MM.1S (cell line): ENCODE measurements around the gene PPP1R1A.

Experiments used
- DNase-seq: peaks from one replicate; pipeline ENCODE4 v3.0.0-alpha.2; 2015
- H2AFZ ChIP-seq: fragments of 300-600 bp; sonication (generic); 2 replicates; pipeline ENCODE4 v1.6.0; 2016; ENCODE audit warnings: antibody characterized with exemption, low read length
- H3F3A ChIP-seq: fragments of 300-600 bp; sonication (generic); 2 replicates; pipeline ENCODE4 v1.6.1; 2016; ENCODE audit warnings: mild to moderate bottlenecking, antibody characterized with exemption, low read length, moderate library complexity, mixed read lengths; ENCODE audit not compliant: insufficient read depth
- H3K27ac ChIP-seq: fragments of 300-600 bp; sonication (generic); 2 replicates; pipeline ENCODE4 v1.5.1; 2016; ENCODE audit warnings: mild to moderate bottlenecking, low read length
- H3K27me3 ChIP-seq: fragments of 300-600 bp; sonication (generic); replicated peaks from 2 replicates; pipeline ENCODE4 v1.6.0; 2016; ENCODE audit warnings: low read length; ENCODE audit not compliant: insufficient read depth
- H3K36me3 ChIP-seq: fragments of 300-600 bp; sonication (generic); replicated peaks from 2 replicates; pipeline ENCODE4 v1.6.1; 2016; ENCODE audit warnings: mild to moderate bottlenecking, low read length, mixed read lengths; ENCODE audit not compliant: insufficient read depth
- H3K4me1 ChIP-seq: fragments of 300-600 bp; sonication (generic); 2 replicates; pipeline ENCODE4 v1.6.1; 2016; ENCODE audit warnings: low read length, mixed read lengths
- H3K4me2 ChIP-seq: fragments of 300-600 bp; sonication (generic); 2 replicates; pipeline ENCODE4 v1.6.0; 2016; ENCODE audit warnings: low read depth, low read length
- H3K4me3 ChIP-seq: fragments of 300-600 bp; sonication (generic); 2 replicates; pipeline ENCODE4 v1.5.1; 2016; ENCODE audit warnings: low read length, mixed read lengths
- H3K79me2 ChIP-seq: fragments of 300-600 bp; sonication (generic); 2 replicates; pipeline ENCODE4 v1.6.1; 2016; ENCODE audit warnings: mixed run types, low read length, mixed read lengths
- H3K9ac ChIP-seq: fragments of 300-600 bp; sonication (generic); 2 replicates; pipeline ENCODE4 v1.6.1; 2016; ENCODE audit warnings: low read length, mixed read lengths
- H3K9me2 ChIP-seq: fragments of 300-600 bp; sonication (generic); replicated peaks from 2 replicates; pipeline ENCODE4 v1.6.1; 2016; ENCODE audit warnings: mild to moderate bottlenecking, low read length, mixed read lengths; ENCODE audit not compliant: insufficient read depth
- H3K9me3 ChIP-seq: fragments of 300-600 bp; sonication (generic); replicated peaks from 2 replicates; pipeline ENCODE4 v1.6.1; 2016; ENCODE audit warnings: mild to moderate bottlenecking, low read length, mixed read lengths; ENCODE audit not compliant: insufficient read depth
- H4K20me1 ChIP-seq: fragments of 300-600 bp; sonication (generic); 2 replicates; pipeline ENCODE4 v1.6.1; 2016; ENCODE audit warnings: mild to moderate bottlenecking, low read length, moderate library complexity, mixed read lengths; ENCODE audit not compliant: insufficient read depth
- CTCF ChIP-seq: fragments of 300-600 bp; sonication (generic); IDR thresholded peaks from 2 replicates; pipeline ENCODE4 v1.5.1; 2016; ENCODE audit warnings: antibody characterized with exemption, low read length, mixed read lengths
- EZH2 ChIP-seq: fragments of 300-600 bp; sonication (generic); optimal IDR thresholded peaks from 2 replicates; pipeline ENCODE3; 2017; ENCODE audit warnings: low read depth, mild to moderate bottlenecking, antibody characterized with exemption, low read length, mixed read lengths
- EZH2phosphoT487 ChIP-seq: fragments of 300-600 bp; sonication (generic); IDR thresholded peaks from 2 replicates; pipeline ENCODE4 v1.6.1; 2018; ENCODE audit warnings: antibody characterized with exemption, low read length

PPP1R1A gene

GRCh38 chr12:54627304-54627703 lies 38.8 kb upstream of the PPP1R1A start:
- no peaks in the 10 kb centered on the region for H3K4me1 ChIP-seq
- no peak overlapping the region for H3K4me3 ChIP-seq
- H3K27me3 ChIP-seq: no peaks in the 10 kb centered on the region
- no peak overlapping the region for H3K27ac ChIP-seq
- H3K4me2 ChIP-seq: no peak overlapping the region
- no peaks in the 10 kb centered on the region for H3K36me3 ChIP-seq
- TF ChIP-seq EZH2 (no peak), CTCF (no peak), EZH2phosphoT487 (no peak)
- no peak for DNase-seq
- H3F3A ChIP-seq: no peaks in the 10 kb centered on the region
- H3K9me3 ChIP-seq: no peaks in the 10 kb centered on the region
- H4K20me1 ChIP-seq: no peaks in the 10 kb centered on the region
- H2AFZ ChIP-seq: no peak overlapping the region
- H3K9me2 ChIP-seq: no peaks in the 10 kb centered on the region
- H3K79me2 ChIP-seq: no peaks in the 10 kb centered on the region
- no peak overlapping the region for H3K9ac ChIP-seq

DNA sequence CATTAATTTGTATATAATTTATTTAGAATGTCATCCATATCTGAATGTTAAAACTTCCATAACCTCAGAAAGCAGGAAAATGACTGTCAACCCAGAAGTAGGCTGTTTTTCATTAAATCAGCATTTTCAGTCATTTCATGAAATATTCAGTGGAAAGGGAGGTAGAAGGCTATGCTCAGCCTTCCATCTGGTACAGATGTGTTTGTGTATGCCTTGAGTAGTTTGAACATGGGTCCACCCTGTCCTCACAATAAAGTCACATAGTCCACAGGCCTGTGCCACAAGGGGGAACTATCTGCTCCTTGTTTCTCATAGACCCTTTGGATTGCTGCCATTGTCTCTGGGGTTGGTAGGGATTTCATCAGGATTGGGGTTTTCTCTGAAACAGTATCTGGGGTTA lies 37.1 kb upstream of the PPP1R1A start:
- DNase-seq: no peak
- Histone ChIP-seq H3K9me3 (no peaks in the 10 kb centered on the region), H3K4me3 (no peak overlapping the region), H3K27me3 (no peaks in the 10 kb centered on the region), H3K4me2 (no peak overlapping the region), H3K36me3 (no peaks in the 10 kb centered on the region), H3K9me2 (no peaks in the 10 kb centered on the region), H3K27ac (no peak overlapping the region), H4K20me1 (no peaks in the 10 kb centered on the region), H3K4me1 (no peaks in the 10 kb centered on the region), H3F3A (no peaks in the 10 kb centered on the region), H3K79me2 (no peaks in the 10 kb centered on the region), H3K9ac (no peak overlapping the region), H2AFZ (no peak overlapping the region)
- TF ChIP-seq EZH2phosphoT487: no peak
- no peak for TF ChIP-seq CTCF
- TF ChIP-seq EZH2: no peak

GRCh38 chr12:54624315-54625279 lies 36.1 kb upstream of the PPP1R1A start:
- H3K27ac ChIP-seq: no peak overlapping the region
- no peaks in the 10 kb centered on the region for H3F3A ChIP-seq
- no peak for TF ChIP-seq CTCF
- TF ChIP-seq EZH2: no peak
- no peak for TF ChIP-seq EZH2phosphoT487
- no peaks in the 10 kb centered on the region for H3K9me2 ChIP-seq
- no peak overlapping the region for H3K9ac ChIP-seq
- no peak overlapping the region for H2AFZ ChIP-seq
- no peaks in the 10 kb centered on the region for H3K36me3 ChIP-seq
- no peaks in the 10 kb centered on the region for H4K20me1 ChIP-seq
- H3K27me3 ChIP-seq: no peaks in the 10 kb centered on the region
- H3K4me2 ChIP-seq: no peak overlapping the region
- no peak for DNase-seq
- no peaks in the 10 kb centered on the region for H3K79me2 ChIP-seq
- H3K4me1 ChIP-seq: no peaks in the 10 kb centered on the region
- H3K9me3 ChIP-seq: no peaks in the 10 kb centered on the region
- H3K4me3 ChIP-seq: no peak overlapping the region
